ENCODE results near the gene CCDC69. TPM values are rescaled to one million over a fixed set of nuclear protein-coding genes. Genes with fewer than 3 reads are reported as not detected.

The CCDC69 gene
- total and polyA plus RNA-seq, 10 of the 15 experiments (the other 5 are each of a cell fraction or from before 2014, with no cell fraction given): 13.5 to 106 (median 70.1) TPM

DNA sequence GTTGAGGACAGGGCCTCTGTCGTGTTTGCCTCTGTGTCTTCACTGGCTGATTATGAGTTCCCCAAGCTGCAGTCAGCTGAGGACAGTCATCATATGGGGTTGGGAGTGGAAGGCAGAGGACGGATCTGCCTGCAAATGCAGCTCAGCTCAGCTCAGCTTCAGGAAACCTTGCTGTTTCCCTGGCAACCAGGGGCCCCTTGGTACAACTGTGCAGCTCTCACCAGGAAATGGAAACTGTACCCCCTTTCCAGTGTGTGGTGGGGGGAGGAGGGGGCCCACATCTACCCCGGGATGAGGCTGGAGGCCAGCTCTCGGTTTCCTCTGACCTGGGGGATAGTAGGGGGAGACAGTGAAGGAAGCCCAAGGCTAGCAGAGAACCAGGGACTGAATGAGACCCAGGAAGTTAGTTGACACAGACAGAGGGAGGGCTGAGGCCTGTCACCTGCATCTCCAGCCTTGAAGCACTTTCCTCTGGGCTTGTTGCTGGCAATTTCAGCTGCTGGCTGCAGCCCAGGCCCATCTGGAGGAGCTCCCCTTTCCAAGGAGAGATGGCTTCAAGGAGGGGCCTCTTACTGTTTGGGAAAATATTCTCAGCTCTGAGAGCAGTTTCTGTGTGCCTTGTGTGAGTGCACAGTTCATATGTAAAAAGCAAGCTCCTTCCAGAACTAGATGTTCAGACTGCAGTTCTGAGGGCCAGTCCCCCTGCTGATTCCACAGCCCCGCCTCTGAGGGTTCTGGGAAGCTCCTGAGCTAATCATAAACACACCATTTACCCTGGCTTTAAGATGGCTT is 73.2 kb downstream of the CCDC69 start:
- in situ Hi-C loops (cut with MboI) (no loop called here), intact Hi-C loops (cut with micrococcal nuclease; ENCODE audit: unreplicated experiment) (loop anchor here (1.0 to 10.0 kb wide), 4 partner anchors 9 to 1346 kb away; partner anchors contain the start of genes CD74 and G3BP1)
- Histone ChIP-seq H3K79me2 (ENCODE audit: control insufficient read depth, insufficient read depth, low read length) (peaks cover 99% of the 10 kb centered on the region), H3K4me3 (peak overlapping the region; percentile 57), H3K9me3 (replicated peaks; ENCODE audit: control insufficient read depth, insufficient read depth, low read length) (no peaks in the 10 kb centered on the region), H4K20me1 (ENCODE audit: control insufficient read depth, insufficient read depth) (0 out of 2 replicates have a peak, but pooled peaks cover 4% of the 10 kb centered on the region), H3K4me2 (ENCODE audit: control insufficient read depth, insufficient read depth) (peak overlapping the region; percentile 95), H2AFZ (ENCODE audit: control insufficient read depth, low read depth, low read length) (no peak overlapping the region; the same call in 1 of the 2 replicates), H3K36me3 (ENCODE audit: control insufficient read depth in 2 of 2, insufficient read depth in 2 of 2, low read length in 1 of 2) (peaks cover 13 to 26% of the 10 kb centered on the region in 2 experiments), H3K27ac (ENCODE audit: control insufficient read depth, insufficient read depth) (peak overlapping the region; percentile 89), H3K4me1 (ENCODE audit: control insufficient read depth, insufficient read depth, low read length) (peaks cover 62% of the 10 kb centered on the region), H3K9ac (ENCODE audit: control insufficient read depth, insufficient read depth, low read length) (peak overlapping the region; percentile 64), H3K27me3 (replicated peaks in 1 of 2; ENCODE audit: control insufficient read depth in 2 of 2, insufficient read depth in 2 of 2, low read length in 1 of 2) (no peaks in the 10 kb centered on the region)
- POLR2A ChIA-PET: interaction anchor here (0.7 to 8.9 kb wide), 16 partner anchors 8 to 102 kb away, joined by 3 to 152 read pairs (median 4); partner anchors contain the start of genes GM2A and TNIP1
- DNase-seq (ENCODE audit: low read depth, low spot score): peak; percentile 50
- CTCF ChIA-PET: interaction anchor here (0.8 to 40.1 kb wide), 7 partner anchors 15 to 147 kb away, joined by 3 to 1107 read pairs (median 11); no protein-coding TSS in a partner anchor
- 1% methylated on average over 5 of the region's 5 CpGs for WGBS (ENCODE audit: insufficient coverage, insufficient replicate concordance, low lambda C conversion rate, missing lambda C conversion rate)
- FAIRE-seq: peak; percentile 65
- no TSS peak for BruUV-seq (replicated peaks)
- ATAC-seq: peak; percentile 51
- RAD21 ChIA-PET (ENCODE audit: unreplicated experiment): interaction anchor here (0.6 to 10.8 kb wide), 15 partner anchors 9 to 102 kb away, joined by 3 to 222 read pairs (median 7); partner anchors contain the start of genes CCDC69 and GM2A
- SMC1A ChIA-PET (ENCODE audit: uncharacterized antibody, unreplicated experiment): interaction anchor here (0.6 to 35.3 kb wide), 13 partner anchors 5 to 107 kb away, joined by 3 to 1132 read pairs (median 3); partner anchors contain the start of genes ANXA6, GM2A and TNIP1
- TF ChIP-seq JUND (IDR thresholded peaks at IDR 0.05; ENCODE audit: low read depth, low read length): no peak
- peak; percentile 17 for TF ChIP-seq MEF2B (IDR thresholded peaks at IDR 0.05; ENCODE audit: partially characterized antibody, poor library complexity, severe bottlenecking)
- TF ChIP-seq NRF1 (conservative IDR thresholded peaks at IDR 0.05; ENCODE audit: low read depth, low read length): no peak
- TF ChIP-seq SMAD1 (IDR thresholded peaks at IDR 0.05; ENCODE audit: low read depth, partially characterized antibody): no peak
- TF ChIP-seq, protein P1, sequence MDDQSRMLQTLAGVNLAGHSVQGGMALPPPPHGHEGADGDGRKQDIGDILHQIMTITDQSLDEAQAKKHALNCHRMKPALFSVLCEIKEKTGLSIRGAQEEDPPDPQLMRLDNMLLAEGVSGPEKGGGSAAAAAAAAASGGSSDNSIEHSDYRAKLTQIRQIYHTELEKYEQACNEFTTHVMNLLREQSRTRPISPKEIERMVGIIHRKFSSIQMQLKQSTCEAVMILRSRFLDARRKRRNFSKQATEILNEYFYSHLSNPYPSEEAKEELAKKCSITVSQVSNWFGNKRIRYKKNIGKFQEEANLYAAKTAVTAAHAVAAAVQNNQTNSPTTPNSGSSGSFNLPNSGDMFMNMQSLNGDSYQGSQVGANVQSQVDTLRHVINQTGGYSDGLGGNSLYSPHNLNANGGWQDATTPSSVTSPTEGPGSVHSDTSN (IDR thresholded peaks at IDR 0.05; ENCODE audit: insufficient replicate concordance, low read depth, low read length): peak; percentile 2
- no peak for TF ChIP-seq EZH2 (IDR thresholded peaks at IDR 0.05; ENCODE audit: borderline replicate concordance, control insufficient read depth, low read depth, low read length)
- TF ChIP-seq, protein P2, sequence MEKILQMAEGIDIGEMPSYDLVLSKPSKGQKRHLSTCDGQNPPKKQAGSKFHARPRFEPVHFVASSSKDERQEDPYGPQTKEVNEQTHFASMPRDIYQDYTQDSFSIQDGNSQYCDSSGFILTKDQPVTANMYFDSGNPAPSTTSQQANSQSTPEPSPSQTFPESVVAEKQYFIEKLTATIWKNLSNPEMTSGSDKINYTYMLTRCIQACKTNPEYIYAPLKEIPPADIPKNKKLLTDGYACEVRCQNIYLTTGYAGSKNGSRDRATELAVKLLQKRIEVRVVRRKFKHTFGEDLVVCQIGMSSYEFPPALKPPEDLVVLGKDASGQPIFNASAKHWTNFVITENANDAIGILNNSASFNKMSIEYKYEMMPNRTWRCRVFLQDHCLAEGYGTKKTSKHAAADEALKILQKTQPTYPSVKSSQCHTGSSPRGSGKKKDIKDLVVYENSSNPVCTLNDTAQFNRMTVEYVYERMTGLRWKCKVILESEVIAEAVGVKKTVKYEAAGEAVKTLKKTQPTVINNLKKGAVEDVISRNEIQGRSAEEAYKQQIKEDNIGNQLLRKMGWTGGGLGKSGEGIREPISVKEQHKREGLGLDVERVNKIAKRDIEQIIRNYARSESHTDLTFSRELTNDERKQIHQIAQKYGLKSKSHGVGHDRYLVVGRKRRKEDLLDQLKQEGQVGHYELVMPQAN (conservative IDR thresholded peaks at IDR 0.05): no peak
- TF ChIP-seq POLR2A (IDR thresholded peaks at IDR 0.05; ENCODE audit: low read depth, low read length): peak; percentile 70
- TF ChIP-seq, protein P3, sequence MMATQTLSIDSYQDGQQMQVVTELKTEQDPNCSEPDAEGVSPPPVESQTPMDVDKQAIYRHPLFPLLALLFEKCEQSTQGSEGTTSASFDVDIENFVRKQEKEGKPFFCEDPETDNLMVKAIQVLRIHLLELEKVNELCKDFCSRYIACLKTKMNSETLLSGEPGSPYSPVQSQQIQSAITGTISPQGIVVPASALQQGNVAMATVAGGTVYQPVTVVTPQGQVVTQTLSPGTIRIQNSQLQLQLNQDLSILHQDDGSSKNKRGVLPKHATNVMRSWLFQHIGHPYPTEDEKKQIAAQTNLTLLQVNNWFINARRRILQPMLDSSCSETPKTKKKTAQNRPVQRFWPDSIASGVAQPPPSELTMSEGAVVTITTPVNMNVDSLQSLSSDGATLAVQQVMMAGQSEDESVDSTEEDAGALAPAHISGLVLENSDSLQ (IDR thresholded peaks at IDR 0.05): peak; percentile 42; the same call in 1 of the 2 replicates
- peak; percentile 69 for TF ChIP-seq IKZF1 (conservative IDR thresholded peaks at IDR 0.05)
- TF ChIP-seq ESRRA (IDR thresholded peaks at IDR 0.05; ENCODE audit: low read length): no peak
- TF ChIP-seq SUZ12 (IDR thresholded peaks at IDR 0.05; ENCODE audit: unreplicated experiment): no peak
- peak; percentile 42; the same call in 1 of the 2 replicates for TF ChIP-seq HDGF (IDR thresholded peaks at IDR 0.05)
- TF ChIP-seq TBL1XR1 (IDR thresholded peaks at IDR 0.05; ENCODE audit: low read depth, low read length): 0 out of 2 replicates have a peak, but pooled peaks have one; percentile 12
- TF ChIP-seq, protein P4, sequence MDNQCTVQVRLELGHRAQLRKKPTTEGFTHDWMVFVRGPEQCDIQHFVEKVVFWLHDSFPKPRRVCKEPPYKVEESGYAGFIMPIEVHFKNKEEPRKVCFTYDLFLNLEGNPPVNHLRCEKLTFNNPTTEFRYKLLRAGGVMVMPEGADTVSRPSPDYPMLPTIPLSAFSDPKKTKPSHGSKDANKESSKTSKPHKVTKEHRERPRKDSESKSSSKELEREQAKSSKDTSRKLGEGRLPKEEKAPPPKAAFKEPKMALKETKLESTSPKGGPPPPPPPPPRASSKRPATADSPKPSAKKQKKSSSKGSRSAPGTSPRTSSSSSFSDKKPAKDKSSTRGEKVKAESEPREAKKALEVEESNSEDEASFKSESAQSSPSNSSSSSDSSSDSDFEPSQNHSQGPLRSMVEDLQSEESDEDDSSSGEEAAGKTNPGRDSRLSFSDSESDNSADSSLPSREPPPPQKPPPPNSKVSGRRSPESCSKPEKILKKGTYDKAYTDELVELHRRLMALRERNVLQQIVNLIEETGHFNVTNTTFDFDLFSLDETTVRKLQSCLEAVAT (IDR thresholded peaks at IDR 0.05): no peak
- TF ChIP-seq CREM (IDR thresholded peaks at IDR 0.05; ENCODE audit: low read depth): 0 out of 2 replicates have a peak, but pooled peaks have one; percentile 28
- TF ChIP-seq EED (IDR thresholded peaks at IDR 0.05; ENCODE audit: low read depth): peak; percentile 87

All from GM12878 (cell line).